HG03139 (cell line): Measurements from ENCODE around the gene HEPHL1.
"Not testable (repeated sequence)": the region's sequence is repeated elsewhere in the genome, so short reads cannot be mapped to it uniquely, and the experiment has no call there.

Experiments
- ATAC-seq: cut with Tn5 transposase; IDR thresholded peaks from one replicate; pipeline ENCODE4 v1.9.1; 2021; ENCODE audit not compliant: unreplicated experiment

Gene HEPHL1

DNA sequence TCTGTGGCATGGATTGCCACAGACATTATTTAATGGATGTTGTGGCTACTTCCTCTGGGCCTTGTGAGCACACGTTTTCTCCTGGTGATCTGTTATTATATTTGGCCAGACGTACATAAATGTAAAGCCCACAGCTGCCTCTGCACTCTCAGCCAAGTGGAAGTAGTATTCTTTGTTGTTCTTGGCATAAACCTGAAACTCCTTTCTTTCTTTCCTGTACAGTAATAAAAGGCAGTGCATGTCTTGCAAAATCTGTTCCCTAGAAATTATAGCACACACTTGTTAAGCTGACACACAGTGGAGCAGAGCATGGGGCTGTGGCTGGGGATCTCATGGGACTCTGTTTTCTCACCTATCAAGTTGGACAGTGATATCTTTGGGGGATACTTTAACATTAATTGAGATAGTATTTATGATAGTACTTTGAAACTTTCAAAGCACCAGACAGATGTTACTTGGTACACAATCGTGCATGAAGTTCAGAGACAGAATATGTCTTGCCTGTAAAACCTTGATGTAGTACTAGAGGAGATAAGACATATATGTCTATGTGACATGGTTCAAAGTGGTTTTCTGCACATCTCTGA lies 128.4 kb downstream of the HEPHL1 start:
- ATAC-seq = no peak

DNA sequence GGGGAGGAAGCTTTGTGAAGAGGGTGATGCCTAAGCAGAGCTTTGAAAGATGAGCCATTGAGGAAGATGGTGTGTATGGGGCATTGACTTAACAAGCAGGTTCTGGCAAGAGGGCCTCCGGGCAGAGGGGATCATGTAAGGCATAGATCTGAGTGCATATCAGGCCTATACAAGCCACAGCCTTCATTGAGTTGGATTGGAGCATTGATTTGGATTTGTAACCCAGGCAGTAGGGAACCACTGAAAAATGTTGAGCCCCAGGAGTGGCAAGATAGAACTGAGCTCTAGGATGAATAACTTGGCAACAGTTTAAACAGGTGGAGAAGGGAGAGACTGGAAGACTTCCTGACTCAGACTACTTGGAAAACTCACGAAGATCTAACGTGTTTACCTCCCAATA lies 128.9 kb downstream of the HEPHL1 start:
- ATAC-seq = no peak

DNA sequence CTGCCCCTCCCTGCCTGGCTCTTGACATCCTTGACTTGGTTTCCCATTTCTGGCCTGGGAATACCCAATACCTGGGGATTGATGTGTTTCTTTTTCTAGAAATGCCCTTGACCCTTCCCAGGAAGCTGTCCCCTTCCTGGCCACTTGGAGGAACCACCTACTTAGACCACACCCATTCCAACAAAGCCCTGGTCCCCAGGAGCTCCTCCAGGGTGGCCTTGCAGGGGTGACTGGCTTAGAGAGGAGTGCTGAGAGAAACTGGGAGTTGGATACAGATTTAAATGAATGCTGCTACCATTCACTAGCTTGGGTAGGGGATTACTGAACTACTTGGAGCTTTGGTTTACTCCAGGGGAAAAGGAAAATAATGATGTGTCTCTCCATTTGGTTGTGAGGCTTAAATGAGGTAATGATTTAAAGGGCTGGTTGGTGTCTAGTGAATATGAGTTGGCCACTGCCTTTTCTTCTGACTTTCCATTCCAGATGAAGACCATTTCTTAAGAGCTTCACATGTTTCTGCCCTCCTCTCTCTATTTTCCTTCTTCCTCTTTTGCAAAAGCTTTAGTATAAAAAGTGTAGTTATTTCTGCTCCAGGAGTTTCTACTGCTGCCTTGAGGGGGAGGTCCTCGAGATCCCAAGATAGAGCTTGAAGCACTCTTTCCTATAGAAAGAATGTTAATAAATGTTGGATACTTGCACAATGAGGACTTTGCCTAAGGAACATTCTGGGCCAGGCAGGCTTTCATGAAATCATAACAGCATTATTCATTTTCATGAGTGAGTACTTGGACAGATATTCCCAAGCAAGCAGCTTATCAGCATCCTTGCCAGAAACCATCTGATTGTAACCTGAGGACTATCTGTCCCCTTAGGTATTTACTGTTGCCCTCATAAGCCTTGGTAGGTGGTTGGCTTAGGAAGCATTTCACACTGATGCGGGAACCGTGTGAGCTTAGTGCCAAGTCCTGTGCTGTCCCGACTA lies 129.8 kb downstream of the HEPHL1 start:
- no peak for ATAC-seq

DNA sequence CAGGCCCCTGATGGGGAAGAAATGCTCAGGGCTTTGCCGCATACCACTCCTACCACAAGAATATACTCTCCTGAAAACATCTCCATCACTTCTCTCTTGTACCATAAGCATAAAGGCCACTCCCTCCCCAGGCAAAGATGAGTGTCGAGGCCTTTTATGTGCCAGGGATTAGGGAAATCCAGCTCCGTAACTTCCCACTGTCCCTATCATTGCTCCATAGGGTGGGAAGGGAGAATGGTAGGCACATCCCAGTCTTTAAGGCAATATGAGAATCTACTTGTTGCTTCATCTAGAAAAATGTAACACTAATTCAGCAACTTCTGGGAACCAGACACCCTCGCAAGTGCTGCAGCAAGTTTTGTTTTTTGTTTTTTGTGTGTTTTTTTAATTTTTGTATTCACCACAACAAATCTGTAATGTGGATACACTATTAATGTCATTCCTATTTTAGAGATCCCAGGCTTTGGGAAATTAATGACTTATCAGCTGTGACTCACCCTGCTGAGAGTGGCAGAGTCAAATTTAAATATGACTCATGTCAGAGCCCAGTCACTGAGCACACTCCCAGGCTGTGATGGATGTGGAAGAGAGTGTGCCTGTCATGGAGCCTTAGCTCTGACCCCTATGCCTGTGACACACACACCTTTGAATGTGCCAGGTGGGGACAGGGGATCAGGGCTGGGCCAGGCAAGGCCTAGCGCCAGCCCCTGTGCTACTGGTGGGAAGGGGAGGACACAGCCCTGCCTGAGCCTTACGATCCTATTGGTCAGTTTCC lies 130.9 kb downstream of the HEPHL1 start:
- no peak for ATAC-seq

DNA sequence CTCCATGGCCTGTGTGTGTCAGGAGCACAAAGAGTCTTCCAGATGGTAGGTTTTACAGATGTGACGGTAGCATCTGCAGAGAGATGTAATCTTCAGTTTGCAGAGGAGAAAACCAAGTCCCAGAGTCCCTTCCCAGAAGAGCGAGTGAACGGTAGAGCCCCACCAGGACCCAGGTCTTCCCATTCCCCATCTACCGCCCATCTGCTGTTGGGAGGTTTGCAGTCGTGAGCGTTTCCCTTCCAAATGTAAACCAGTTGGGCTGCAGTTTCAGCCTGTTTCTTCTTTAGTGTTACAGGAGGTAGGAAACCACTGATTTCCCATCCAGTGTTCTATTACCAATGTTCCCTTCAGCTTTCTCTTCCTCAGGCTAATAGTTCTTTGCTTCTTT lies 131.5 kb downstream of the HEPHL1 start:
- ATAC-seq = no peak

DNA sequence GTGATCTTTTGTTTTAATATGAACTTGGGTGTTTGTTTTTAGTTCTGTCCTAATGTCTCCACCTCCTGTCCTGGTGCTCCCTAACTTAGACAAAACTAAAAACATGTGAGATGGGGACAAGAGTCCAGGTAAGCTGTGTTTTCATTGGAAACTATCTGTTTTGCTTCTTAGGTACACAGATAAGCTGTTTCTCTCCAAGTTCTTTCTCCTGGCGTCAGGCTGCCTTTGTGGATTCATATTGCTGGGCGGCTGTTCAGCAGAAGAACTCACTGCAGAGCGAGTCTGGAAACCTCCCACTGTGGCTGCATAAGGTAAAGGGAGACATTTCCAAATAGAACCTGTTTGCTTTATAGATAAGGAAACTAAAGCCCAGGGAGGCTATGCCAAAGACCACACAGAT lies 132.2 kb downstream of the HEPHL1 start:
- no peak for ATAC-seq

DNA sequence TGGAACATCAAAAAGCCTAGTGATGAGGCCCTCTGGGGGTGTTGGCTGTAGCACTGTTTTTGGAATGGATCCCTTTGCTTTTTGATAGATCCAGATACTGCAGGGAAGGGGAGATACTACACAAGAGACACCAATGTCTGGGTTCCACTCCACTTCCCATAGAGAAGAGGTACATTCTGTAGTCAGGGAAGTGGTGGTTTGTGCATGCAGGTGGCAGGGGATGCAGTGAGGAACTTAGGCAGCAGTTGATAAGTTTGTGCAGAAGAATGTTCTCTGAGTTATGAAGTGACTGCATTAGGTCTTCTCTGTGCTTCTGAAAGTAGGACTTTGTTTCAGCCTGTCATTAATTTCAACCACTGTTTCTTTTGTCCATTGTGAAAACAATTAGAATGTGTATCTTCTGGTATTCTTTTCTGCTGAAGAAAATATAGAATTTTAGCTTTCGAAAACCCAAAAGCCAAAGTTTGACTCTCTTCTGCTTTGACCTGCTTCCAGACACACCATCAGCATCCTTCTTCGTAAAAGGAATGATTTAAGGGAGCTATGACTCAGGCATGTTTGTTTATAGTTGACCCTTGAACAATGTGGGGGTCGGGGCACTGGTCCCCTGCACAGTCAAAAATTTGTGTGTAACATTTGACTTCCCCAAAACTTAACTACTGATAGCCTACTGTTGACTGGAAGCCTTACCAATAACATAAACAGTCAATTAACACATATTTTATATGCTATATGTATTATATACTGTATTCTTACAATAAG lies 133.1 kb downstream of the HEPHL1 start:
- ATAC-seq = no peak

DNA sequence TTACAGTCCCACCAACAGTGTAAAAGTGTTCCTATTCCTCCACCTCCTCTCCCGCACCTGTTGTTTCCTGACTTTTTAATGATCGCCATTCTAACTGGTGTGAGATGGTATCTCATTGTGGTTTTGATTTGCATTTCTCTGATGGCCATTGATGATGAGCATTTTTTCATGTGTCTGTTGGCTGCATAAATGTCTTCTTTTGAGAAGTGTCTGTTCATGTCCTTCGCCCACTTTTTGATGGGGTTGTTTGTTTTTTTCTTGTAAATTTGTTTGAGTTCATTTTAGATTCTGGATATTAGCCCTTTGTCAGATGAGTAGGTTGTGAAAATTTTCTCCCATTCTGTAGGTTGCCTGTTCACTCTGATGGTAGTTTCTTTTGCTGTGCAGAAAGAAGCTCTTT lies 136.2 kb downstream of the HEPHL1 start:
- ATAC-seq = not testable (repeated sequence)
